DOHH2 (cell line): ENCODE measurements around the gene ECD.

Source experiments
- CTCF ChIP-seq: fragments of 200-600 bp; sonication (generic); IDR thresholded peaks from one replicate; pipeline ENCODE4 v1.5.1; 2014; ENCODE audit warnings: antibody characterized with exemption, mild to moderate bottlenecking, low read depth, low read length; ENCODE audit not compliant: poor library complexity, severe bottlenecking
- EZH2phosphoT487 ChIP-seq: fragments of 200-600 bp; sonication (generic); IDR thresholded peaks from 2 replicates; pipeline ENCODE4 v1.6.1; 2017; ENCODE audit warnings: borderline replicate concordance, mild to moderate bottlenecking, antibody characterized with exemption, low read length, moderate library complexity, mixed read lengths

GRCh38 chr10:73205890-73206289, 38.1 kb upstream of the ECD start:
- TF ChIP-seq CTCF (no peak), EZH2phosphoT487 (no peak)
